GM12874 (cell line): ENCODE data around the gene ACD.

Experiments used
- CTCF ChIP-seq: IDR thresholded peaks from 2 replicates; pipeline ENCODE4 v1.5.1; 2011; ENCODE audit warnings: low read depth, mild to moderate bottlenecking, control low read depth, low read length, moderate library complexity; ENCODE audit not compliant: insufficient read depth

Gene ACD

GRCh38 chr16:67648088-67648763, 11.8 kb downstream of the ACD start:
- TF ChIP-seq CTCF = no peak

GRCh38 chr16:67647681-67648080, 12.4 kb downstream of the ACD start:
- TF ChIP-seq CTCF = no peak

GRCh38 chr16:67647111-67647651, 12.9 kb downstream of the ACD start:
- no peak for TF ChIP-seq CTCF

- TF ChIP-seq CTCF = no peak
These were observed 14.5 kb downstream of the ACD start for GRCh38 chr16:67645397-67646121.

- no peak for TF ChIP-seq CTCF
These were observed 16.0 kb downstream of the ACD start for GRCh38 chr16:67644038-67644437.

- no peak for TF ChIP-seq CTCF
These were observed 18.0 kb downstream of the ACD start for GRCh38 chr16:67641779-67642708.

GRCh38 chr16:67637625-67638024, 22.4 kb downstream of the ACD start:
- no peak for TF ChIP-seq CTCF
